ENCODE measurements around the gene MLC1.

The MLC1 gene

DNA sequence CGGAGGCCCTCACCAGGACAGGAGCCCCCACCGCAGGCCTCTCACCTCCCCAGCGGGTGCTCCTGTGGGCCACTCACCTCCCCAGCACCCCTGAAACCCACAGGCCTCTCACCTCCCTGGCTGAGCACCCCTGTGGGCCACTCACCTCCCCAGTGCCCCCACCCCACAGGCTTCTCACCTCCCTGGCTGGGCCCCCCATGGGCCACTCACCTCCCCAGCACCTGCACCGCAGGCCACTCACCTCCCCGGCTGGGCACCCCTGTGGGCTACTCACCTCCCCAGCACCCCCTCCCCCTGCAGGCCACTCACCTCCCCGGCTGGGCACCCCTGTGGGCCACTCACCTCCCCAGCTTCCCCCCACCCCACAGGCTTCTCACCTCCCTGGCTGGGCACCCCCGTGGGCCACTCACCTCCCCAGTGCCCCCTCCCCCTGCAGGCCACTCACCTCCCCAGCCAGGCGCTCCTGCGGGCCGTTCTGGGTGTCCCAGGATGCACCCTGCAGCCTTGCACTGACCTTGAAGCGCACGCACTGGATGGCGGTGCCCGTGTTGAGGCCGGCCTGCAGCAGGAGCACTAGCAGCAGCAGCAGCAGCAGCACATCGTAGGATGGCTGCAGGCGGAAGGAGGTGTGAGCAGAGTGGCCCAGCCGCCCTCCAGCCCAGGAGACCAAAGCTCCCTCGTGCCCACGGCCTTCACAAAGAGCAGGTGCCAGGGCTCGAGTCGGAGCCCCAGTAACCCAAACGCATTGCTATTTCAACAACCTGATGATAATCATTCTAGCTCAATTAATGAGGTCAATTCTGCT, 21.4 kb downstream of the MLC1 start:
- TF ChIP-seq, protein P1, sequence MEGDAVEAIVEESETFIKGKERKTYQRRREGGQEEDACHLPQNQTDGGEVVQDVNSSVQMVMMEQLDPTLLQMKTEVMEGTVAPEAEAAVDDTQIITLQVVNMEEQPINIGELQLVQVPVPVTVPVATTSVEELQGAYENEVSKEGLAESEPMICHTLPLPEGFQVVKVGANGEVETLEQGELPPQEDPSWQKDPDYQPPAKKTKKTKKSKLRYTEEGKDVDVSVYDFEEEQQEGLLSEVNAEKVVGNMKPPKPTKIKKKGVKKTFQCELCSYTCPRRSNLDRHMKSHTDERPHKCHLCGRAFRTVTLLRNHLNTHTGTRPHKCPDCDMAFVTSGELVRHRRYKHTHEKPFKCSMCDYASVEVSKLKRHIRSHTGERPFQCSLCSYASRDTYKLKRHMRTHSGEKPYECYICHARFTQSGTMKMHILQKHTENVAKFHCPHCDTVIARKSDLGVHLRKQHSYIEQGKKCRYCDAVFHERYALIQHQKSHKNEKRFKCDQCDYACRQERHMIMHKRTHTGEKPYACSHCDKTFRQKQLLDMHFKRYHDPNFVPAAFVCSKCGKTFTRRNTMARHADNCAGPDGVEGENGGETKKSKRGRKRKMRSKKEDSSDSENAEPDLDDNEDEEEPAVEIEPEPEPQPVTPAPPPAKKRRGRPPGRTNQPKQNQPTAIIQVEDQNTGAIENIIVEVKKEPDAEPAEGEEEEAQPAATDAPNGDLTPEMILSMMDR (IDR thresholded peaks at IDR 0.05; ENCODE audit: insufficient read depth, low read depth, low read length, missing control alignments) = no peak
- no peak overlapping the region for H3K4me3 ChIP-seq (ENCODE audit: low read length)
- no peak for DNase-seq (ENCODE audit: low read depth)

DNA sequence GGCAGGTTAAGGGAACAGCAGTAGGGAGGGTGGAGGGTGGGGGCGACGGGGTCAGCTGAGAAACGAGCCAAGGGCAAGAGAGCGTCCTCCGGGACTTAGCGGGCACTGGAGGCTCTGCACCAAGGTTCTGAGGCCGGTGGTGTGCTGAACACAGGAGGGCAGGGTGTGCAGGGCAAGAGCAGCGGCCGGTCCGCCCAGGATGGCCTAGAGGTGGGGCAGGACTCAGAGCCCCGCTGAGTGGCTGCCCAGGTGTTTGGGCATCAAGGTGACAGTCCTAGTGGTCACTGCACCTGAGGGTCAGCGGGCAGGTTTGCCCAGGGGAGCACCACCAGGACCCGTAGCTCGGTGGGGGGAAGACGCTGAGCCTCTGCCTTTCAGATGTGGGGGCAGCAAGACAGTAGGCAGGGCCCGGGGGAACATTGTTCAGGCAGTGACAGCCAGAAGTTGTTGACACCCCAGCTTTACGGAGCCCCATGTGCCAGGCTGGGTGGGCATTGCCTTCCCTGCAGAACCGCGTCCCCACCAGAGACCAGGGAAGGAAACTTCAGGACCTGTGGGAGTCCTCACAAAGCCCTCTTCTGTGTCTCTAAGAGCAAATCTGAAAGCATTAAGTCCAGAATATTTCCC, 22.6 kb downstream of the MLC1 start:
- TF ChIP-seq, protein P1 (IDR thresholded peaks at IDR 0.05; ENCODE audit: insufficient read depth, low read depth, low read length, missing control alignments) = no peak
- H3K4me3 ChIP-seq (ENCODE audit: low read length) = no peak overlapping the region
- DNase-seq (ENCODE audit: low read depth) = no peak

DNA sequence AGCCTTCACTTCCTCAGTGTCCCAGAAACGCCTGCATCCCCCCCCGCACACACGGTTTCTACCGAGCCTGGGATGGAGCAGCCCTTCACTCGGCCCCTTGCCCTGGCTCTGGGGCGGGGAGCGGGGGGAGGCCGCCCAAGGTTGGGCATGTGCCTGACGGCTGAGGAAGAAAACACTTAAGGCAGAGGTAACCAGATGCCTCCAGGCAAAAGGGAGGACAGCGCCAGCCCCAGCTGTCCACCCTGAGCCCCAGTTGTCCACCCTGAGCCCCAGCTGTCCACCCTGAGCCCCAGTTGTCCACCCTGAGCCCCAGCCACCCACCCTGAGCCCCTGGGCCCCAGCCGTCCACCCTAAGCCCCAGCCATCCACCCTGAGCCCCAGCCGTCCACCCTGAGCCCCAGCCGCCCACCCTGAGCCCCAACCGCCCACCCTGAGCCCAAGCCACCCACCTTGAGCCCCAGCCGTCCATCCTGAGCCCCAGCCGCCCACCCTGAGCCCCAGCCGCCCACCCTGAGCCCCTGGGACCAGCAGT, 23.3 kb downstream of the MLC1 start:
- TF ChIP-seq, protein P1 (IDR thresholded peaks at IDR 0.05; ENCODE audit: insufficient read depth, low read depth, low read length, missing control alignments) = no peak
- no peak for DNase-seq (ENCODE audit: low read depth)
- no peak overlapping the region for H3K4me3 ChIP-seq (ENCODE audit: low read length)

DNA sequence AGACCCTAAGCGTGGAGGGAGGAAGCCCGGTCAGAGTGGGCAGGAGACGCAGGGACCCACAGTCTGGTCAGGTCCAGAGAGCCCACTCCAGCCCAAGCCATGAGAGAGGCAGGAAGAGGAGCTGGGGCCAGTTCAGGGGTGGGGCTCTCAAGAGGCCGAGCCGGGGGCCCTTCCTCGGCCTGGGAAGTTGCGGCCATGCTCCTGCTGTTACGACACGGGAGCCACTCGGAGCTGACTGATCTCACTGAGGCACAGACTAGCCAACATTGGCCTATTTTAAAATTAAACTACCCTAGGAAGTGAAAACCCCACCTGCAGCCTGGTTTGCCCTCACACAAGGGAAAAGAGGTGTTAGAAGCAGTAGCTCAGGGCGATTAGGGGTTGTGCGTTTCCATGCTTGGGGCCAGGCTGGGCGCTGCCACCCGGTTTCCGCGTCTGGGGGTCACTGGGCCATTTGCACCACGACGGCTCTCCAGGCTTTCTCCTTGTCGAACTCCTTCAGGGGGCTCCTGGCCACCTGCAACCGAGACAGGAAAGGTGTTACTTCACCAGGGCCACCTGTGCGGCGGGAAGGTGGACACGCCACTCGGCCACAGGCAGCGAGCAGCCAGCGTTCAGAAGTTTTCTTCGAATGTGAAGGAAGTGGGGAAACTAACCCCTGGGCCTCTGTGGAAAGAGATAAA, 23.9 kb downstream of the MLC1 start:
- TF ChIP-seq, protein P1 (IDR thresholded peaks at IDR 0.05; ENCODE audit: insufficient read depth, low read depth, low read length, missing control alignments) = no peak
- DNase-seq (ENCODE audit: low read depth) = no peak
- H3K4me3 ChIP-seq (ENCODE audit: low read length) = no peak overlapping the region

DNA sequence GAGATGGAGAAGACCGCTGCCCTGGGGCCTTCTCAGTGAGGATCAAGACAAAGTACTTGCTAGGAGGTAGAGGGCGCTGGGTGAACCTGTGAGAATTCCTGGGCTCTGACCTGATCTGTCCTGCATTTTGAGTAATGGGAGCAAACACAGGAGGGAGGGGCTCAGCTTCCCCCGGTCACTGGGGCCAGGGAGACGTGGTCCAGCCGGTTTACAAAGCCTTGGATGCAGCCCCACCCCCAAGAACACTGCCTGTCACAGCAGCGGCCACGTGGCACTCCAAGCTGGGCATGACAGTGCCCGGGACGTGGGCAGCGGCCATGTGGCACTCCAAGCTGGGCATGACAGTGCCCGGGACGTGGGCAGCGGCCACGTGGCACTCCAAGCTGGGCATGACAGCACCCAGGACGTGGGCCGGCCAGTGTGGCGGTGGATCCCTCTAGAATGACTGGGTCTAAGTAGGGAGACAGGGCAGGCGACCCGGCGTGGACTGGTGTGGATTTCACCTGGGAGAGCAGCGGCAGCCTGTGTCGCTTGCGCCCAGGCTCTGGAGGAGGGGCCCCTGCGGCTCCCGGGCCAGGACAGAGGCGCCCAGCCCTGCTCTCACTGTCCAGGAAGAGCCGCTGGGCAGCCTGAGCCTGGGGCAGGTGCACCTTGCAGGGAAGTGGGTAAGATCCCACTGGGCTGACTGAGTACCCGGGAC, 24.6 kb downstream of the MLC1 start:
- TF ChIP-seq, protein P1 (IDR thresholded peaks at IDR 0.05; ENCODE audit: insufficient read depth, low read depth, low read length, missing control alignments) = no peak
- no peak overlapping the region for H3K4me3 ChIP-seq (ENCODE audit: low read length)
- DNase-seq (ENCODE audit: low read depth) = no peak

DNA sequence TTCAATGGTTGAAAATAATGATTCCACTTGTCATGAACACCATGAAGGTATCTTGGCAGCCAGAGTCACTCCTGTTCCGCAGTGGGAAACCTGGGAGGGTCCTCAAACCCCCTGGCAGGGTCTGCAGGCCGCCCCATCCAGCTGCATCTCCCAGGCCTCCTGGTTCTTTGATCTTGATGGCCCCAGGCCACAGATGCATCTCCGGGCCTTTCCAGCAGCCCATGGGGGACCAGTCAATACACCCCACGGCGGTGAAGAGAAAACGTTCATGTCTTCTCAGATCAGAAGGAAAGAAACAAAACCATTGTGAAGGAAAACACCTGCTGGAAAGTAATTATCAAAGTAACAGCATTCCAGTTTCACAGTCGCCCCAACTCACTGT, 25.4 kb downstream of the MLC1 start:
- DNase-seq (ENCODE audit: low read depth) = no peak
- no peak overlapping the region for H3K4me3 ChIP-seq (ENCODE audit: low read length)
- TF ChIP-seq, protein P1 (IDR thresholded peaks at IDR 0.05; ENCODE audit: insufficient read depth, low read depth, low read length, missing control alignments) = no peak

Data from epithelial cell of esophagus (primary cell).